ENCODE measurements around the gene P4HA1.
"Not testable (repeated sequence)": the region's sequence is repeated elsewhere in the genome, so short reads cannot be mapped to it uniquely, and the experiment has no call there.

GRCh38 chr10:73109248-73109652 is 12.6 kb upstream of the P4HA1 start:
- not testable (repeated sequence) for TF ChIP-seq CTCF, POLR2A (IDR thresholded peaks at IDR 0.05)
